Activated CD4-positive, alpha-beta T cell treated with anti-CD3 and anti-CD28 coated beads, Interleukin-2, Interleukin-6, amounts not matched to agents 100 ng/mL and 50 ng/mL, durations not matched to agents 16 hours and 8 hours (primary cell): ENCODE results near the gene CTXND1.
"Not testable (repeated sequence)": the region's sequence is repeated elsewhere in the genome, so short reads cannot be mapped to it uniquely, and the experiment has no call there.

Experiments
- DNase-seq: peaks from one replicate; pipeline ENCODE4 v3.0.0-alpha.2; 2020

Gene CTXND1

DNA sequence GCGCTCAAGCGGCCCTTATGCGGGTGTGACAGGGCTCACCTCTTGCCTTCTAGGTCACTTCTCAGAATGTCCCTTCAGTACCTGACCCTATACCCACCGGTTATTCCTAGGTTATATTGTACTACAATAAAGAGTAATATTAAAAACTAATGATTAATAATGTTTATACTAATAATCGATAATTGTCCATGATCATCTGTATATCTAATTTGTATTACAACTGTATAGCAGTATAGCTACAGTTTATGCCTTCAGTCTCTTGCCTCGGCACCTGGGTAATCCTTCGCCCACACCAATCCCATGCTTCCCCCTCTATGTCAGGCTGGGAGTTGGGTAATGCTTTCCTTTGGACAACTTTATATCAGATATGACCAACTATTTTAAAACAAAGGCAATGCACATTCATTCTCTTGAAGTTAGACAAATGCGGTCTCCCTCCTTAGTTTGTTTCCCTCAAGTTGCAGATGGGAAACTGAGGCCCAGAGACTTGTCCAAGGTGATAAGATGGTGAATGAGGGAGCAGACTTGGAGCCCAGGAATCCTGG is 95.8 kb downstream of the CTXND1 start:
- DNase-seq, result no peak

GRCh38 chr15:80155378-80156175 is 96.4 kb downstream of the CTXND1 start:
- DNase-seq, result not testable (repeated sequence)

- DNase-seq, result no peak
Measured at GRCh38 chr15:80155001-80155377, 97.0 kb downstream of the CTXND1 start.

DNA sequence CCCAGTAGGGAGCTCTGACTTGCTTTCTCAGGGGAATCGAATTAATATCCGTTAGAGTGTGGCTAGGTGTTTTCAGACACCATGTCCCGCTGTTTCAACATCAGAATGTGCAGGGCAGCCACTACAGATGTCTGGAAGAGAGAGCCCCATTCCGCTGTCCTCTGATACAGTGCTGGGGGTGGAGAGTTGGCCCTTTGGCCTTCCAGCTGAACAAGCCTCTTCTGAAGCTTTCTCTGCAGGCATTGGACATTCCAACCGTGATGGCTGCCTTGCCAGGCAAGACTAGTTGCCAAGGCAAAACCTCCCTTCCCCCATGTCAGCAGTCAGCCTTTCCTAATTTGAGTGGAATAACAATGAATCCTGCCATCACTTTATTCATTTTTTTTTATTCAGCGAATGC is 97.7 kb downstream of the CTXND1 start:
- DNase-seq, result no peak

- no peak for DNase-seq
Measured at GRCh38 chr15:80153900-80154299, 98.1 kb downstream of the CTXND1 start.

GRCh38 chr15:80152896-80153876 is 98.8 kb downstream of the CTXND1 start, which contains the start of gene FAH:
TSS of gene FAH (plus strand) at chr15:80152999. CDS start at chr15:80153055, 56 bp downstream.
- DNase-seq, result peak; percentile 69

- peak; percentile 97 for DNase-seq
Measured at GRCh38 chr15:80152180-80152895, 99.7 kb downstream of the CTXND1 start.

GRCh38 chr15:80151576-80151975 is 100.4 kb downstream of the CTXND1 start:
- DNase-seq, result no peak

DNA sequence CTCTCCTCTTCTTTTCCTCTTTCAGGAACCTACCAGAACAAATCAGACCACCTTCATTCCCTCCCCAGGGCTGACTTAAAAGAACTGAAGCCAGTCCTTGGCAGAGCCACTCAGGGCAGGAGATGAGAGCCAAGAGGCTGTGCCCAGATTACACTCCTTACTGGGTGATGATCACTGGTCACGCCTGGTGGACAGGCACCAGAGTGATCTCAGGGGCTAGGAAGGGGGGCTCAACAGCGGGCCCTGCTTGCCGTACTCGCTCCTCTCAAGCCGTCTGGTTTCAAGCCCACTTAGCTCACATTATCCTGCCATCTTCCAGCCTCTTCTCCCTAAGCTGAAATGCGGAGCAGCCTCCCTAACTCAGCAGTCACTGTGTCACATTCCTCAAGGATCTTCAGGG is 100.9 kb downstream of the CTXND1 start:
- DNase-seq, result no peak
